ENCODE results near the gene CD247. TPM values are rescaled to one million over a fixed set of nuclear protein-coding genes. Genes with fewer than 3 reads are reported as not detected.

The CD247 gene
- total RNA-seq, 1 donor: not detected

GRCh38 chr1:167465018-167465417 lies 53.3 kb downstream of the CD247 start:
- no peak overlapping the region for H3K4me3 ChIP-seq (ENCODE audit: low read depth, low read length)
- TF ChIP-seq CTCF (IDR thresholded peaks at IDR 0.05; ENCODE audit: insufficient read depth, low read depth, low read length): no peak
- no peak for DNase-seq (ENCODE audit: low read depth)

- H3K4me3 ChIP-seq (ENCODE audit: low read depth, low read length): no peak overlapping the region
- TF ChIP-seq CTCF (IDR thresholded peaks at IDR 0.05; ENCODE audit: insufficient read depth, low read depth, low read length): no peak
- no peak for DNase-seq (ENCODE audit: low read depth)
Measured at GRCh38 chr1:167463875-167464575, 54.3 kb downstream of the CD247 start.

GRCh38 chr1:167463080-167463479 lies 55.2 kb downstream of the CD247 start:
- DNase-seq (ENCODE audit: low read depth): no peak
- H3K4me3 ChIP-seq (ENCODE audit: low read depth, low read length): no peak overlapping the region
- no peak for TF ChIP-seq CTCF (IDR thresholded peaks at IDR 0.05; ENCODE audit: insufficient read depth, low read depth, low read length)

- DNase-seq (ENCODE audit: low read depth): no peak
- no peak for TF ChIP-seq CTCF (IDR thresholded peaks at IDR 0.05; ENCODE audit: insufficient read depth, low read depth, low read length)
- H3K4me3 ChIP-seq (ENCODE audit: low read depth, low read length): no peak overlapping the region
Measured at GRCh38 chr1:167462341-167462740, 56.0 kb downstream of the CD247 start.

- TF ChIP-seq CTCF (IDR thresholded peaks at IDR 0.05; ENCODE audit: insufficient read depth, low read depth, low read length): no peak
- no peak for DNase-seq (ENCODE audit: low read depth)
Measured at GRCh38 chr1:167460836-167461235, 57.5 kb downstream of the CD247 start.

GRCh38 chr1:167457936-167458584 lies 60.3 kb downstream of the CD247 start:
- no peak for TF ChIP-seq CTCF (IDR thresholded peaks at IDR 0.05; ENCODE audit: insufficient read depth, low read depth, low read length)
- no peak for DNase-seq (ENCODE audit: low read depth)

More at GRCh38 chr1:167460836-167461235, 57.5 kb downstream of the CD247 start:
- H3K4me3 ChIP-seq (ENCODE audit: low read depth, low read length): no peak overlapping the region

More at GRCh38 chr1:167457936-167458584, 60.3 kb downstream of the CD247 start:
- H3K4me3 ChIP-seq (ENCODE audit: low read depth, low read length): no peak overlapping the region

All from fibroblast of villous mesenchyme (primary cell).